ENCODE results near the gene DNAJC18.

GRCh38 chr5:139414581-139415130 lies 24.7 kb downstream of the DNAJC18 start:
- TF ChIP-seq, protein P1, sequence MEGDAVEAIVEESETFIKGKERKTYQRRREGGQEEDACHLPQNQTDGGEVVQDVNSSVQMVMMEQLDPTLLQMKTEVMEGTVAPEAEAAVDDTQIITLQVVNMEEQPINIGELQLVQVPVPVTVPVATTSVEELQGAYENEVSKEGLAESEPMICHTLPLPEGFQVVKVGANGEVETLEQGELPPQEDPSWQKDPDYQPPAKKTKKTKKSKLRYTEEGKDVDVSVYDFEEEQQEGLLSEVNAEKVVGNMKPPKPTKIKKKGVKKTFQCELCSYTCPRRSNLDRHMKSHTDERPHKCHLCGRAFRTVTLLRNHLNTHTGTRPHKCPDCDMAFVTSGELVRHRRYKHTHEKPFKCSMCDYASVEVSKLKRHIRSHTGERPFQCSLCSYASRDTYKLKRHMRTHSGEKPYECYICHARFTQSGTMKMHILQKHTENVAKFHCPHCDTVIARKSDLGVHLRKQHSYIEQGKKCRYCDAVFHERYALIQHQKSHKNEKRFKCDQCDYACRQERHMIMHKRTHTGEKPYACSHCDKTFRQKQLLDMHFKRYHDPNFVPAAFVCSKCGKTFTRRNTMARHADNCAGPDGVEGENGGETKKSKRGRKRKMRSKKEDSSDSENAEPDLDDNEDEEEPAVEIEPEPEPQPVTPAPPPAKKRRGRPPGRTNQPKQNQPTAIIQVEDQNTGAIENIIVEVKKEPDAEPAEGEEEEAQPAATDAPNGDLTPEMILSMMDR (IDR thresholded peaks at IDR 0.05) = no peak
- no peak for TF ChIP-seq POLR2A (IDR thresholded peaks at IDR 0.05)

All from right lobe of liver (tissue), 4 donors.